PC-9 (cell line): ENCODE measurements around the gene IRF7. TPM values are rescaled to one million over a fixed set of nuclear protein-coding genes. Genes with fewer than 3 reads are reported as not detected.
"Not testable (repeated sequence)": the region's sequence is repeated elsewhere in the genome, so short reads cannot be mapped to it uniquely, and the experiment has no call there.

Source experiments
- BruUV-seq: library from RNA; stranded (reverse); fragments of 400-500 nt; replicated peaks from 2 replicates; lab custom pipeline; 2021; lab: Mats Ljungman, UMichigan
- CTCF ChIA-PET: fragments of 300-600 bp; sonication (Branson Sonifier 250); formaldehyde crosslinking; loops from one replicate; lab custom pipeline; 2022; ENCODE audit warnings: antibody characterized with exemption; lab: Charles Lee
- POLR2A ChIA-PET: fragments of 300-600 bp; sonication (Branson Sonifier 250); formaldehyde crosslinking; loops from one replicate; lab custom pipeline; 2022; ENCODE audit warnings: antibody characterized with exemption; ENCODE audit not compliant: unreplicated experiment; lab: Charles Lee
- DNase-seq, 2 experiments: peaks; one replicate each; pipeline versions ENCODE4 v3.0.0 to v3.0.0-alpha.2; 2015 to 2022; ENCODE audit warnings: mixed read lengths in 1 of 2
- H2AFZ ChIP-seq: fragments of 200-600 bp; sonication (generic); 2 replicates; pipeline ENCODE4 v1.8.1; 2017; ENCODE audit warnings: antibody characterized with exemption
- H3F3A ChIP-seq: fragments of 200-600 bp; sonication (generic); 2 replicates; pipeline ENCODE4 v1.8.1; 2017; ENCODE audit warnings: antibody characterized with exemption, mild to moderate bottlenecking, low read depth; ENCODE audit not compliant: insufficient read depth
- H3K27ac ChIP-seq: fragments of 200-600 bp; sonication (generic); 2 replicates; pipeline ENCODE4 v1.6.1; 2016; ENCODE audit warnings: mixed run types
- H3K27me3 ChIP-seq: fragments of 200-600 bp; sonication (generic); 2 replicates; pipeline ENCODE4 v1.6.1; 2016; ENCODE audit warnings: low read depth, mixed run types; ENCODE audit not compliant: insufficient read depth
- H3K36me3 ChIP-seq: fragments of 200-600 bp; sonication (generic); 2 replicates; pipeline ENCODE4 v1.6.1; 2016; ENCODE audit warnings: low read depth, mixed run types
- H3K4me1 ChIP-seq: fragments of 200-600 bp; sonication (generic); replicated peaks from 2 replicates; pipeline ENCODE4 v1.6.1; 2016; ENCODE audit warnings: mixed run types; ENCODE audit not compliant: insufficient read depth
- H3K4me2 ChIP-seq: fragments of 200-600 bp; sonication (generic); 2 replicates; pipeline ENCODE4 v1.6.1; 2017; ENCODE audit warnings: mixed run types
- H3K4me3 ChIP-seq: fragments of 200-600 bp; sonication (generic); 2 replicates; pipeline ENCODE4 v1.6.1; 2016; ENCODE audit warnings: mixed run types
- H3K79me2 ChIP-seq: fragments of 200-600 bp; sonication (generic); 2 replicates; pipeline ENCODE4 v1.6.1; 2017; ENCODE audit warnings: low read depth, mixed run types
- H3K9me2 ChIP-seq: fragments of 200-600 bp; sonication (generic); 2 replicates; pipeline ENCODE4 v1.8.1; 2017; ENCODE audit warnings: mild to moderate bottlenecking; ENCODE audit not compliant: insufficient read depth
- H3K9me3 ChIP-seq: fragments of 200-600 bp; sonication (generic); 2 replicates; pipeline ENCODE4 v1.8.1; 2016; ENCODE audit warnings: low read depth; ENCODE audit not compliant: insufficient read depth
- H4K20me1 ChIP-seq: fragments of 200-600 bp; sonication (generic); 2 replicates; pipeline ENCODE4 v1.8.1; 2017; ENCODE audit not compliant: insufficient read depth
- EZH2 ChIP-seq: fragments of 200-600 bp; sonication (generic); IDR thresholded peaks from 2 replicates; pipeline ENCODE4 v1.8.0; 2017; ENCODE audit warnings: antibody characterized with exemption, low read depth
- intact Hi-C: fragments of 100-400 bp; cut with micrococcal nuclease; formaldehyde crosslinking; loops from one replicate; pipeline ENCODE4 v1.10.0; 2022; ENCODE audit not compliant: unreplicated experiment
- total RNA-seq: library from RNA; stranded (reverse); gene quantifications from 2 replicates; pipeline ENCODE4 v1.2.3, GENCODE V29; 2021
- TF ChIP-seq, protein P1 (sequence below): fragments of 200-600 bp; sonication (generic); conservative IDR thresholded peaks from 2 replicates; pipeline ENCODE4 v1.6.1; 2017; ENCODE audit warnings: mixed run types, antibody characterized with exemption, mild to moderate bottlenecking, moderate library complexity

Gene IRF7
- total RNA-seq, 1 experiment from 2014 or later: 10.7 TPM

DNA sequence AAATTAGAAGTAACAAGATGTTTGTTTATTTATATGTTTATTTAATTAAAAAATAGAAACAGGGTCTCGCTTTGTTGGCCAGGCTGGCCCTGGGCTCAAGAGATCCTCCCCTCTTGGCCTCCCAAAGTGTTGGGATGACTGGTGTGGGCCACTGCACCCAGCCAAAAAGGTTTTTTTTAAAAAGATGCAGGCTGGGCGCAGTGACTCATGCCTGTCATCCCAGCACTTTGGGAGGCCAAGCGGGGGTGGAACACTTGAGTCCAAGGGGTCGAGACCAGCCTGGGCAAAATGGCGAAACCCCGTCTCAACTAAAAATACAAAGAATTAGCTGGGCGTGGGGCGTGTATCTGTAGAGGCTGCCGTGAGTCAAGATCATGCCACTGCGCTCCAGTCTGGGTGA lies 34.7 kb upstream of the IRF7 start:
- no peak for TF ChIP-seq EZH2
- TF ChIP-seq, protein P1, sequence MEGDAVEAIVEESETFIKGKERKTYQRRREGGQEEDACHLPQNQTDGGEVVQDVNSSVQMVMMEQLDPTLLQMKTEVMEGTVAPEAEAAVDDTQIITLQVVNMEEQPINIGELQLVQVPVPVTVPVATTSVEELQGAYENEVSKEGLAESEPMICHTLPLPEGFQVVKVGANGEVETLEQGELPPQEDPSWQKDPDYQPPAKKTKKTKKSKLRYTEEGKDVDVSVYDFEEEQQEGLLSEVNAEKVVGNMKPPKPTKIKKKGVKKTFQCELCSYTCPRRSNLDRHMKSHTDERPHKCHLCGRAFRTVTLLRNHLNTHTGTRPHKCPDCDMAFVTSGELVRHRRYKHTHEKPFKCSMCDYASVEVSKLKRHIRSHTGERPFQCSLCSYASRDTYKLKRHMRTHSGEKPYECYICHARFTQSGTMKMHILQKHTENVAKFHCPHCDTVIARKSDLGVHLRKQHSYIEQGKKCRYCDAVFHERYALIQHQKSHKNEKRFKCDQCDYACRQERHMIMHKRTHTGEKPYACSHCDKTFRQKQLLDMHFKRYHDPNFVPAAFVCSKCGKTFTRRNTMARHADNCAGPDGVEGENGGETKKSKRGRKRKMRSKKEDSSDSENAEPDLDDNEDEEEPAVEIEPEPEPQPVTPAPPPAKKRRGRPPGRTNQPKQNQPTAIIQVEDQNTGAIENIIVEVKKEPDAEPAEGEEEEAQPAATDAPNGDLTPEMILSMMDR: no peak
- ChIA-PET POLR2A (no interaction called here), CTCF (no interaction called here)
- peaks cover 13% of the 10 kb centered on the region; the same call in 1 of the 2 replicates for H3F3A ChIP-seq
- H3K4me1 ChIP-seq: no peaks in the 10 kb centered on the region
- intact Hi-C loops: no loop called here
- no peaks in the 10 kb centered on the region for H4K20me1 ChIP-seq
- H3K4me3 ChIP-seq: no peak overlapping the region
- H3K9me2 ChIP-seq: no peaks in the 10 kb centered on the region
- no peak overlapping the region for H3K27ac ChIP-seq
- H2AFZ ChIP-seq: no peak overlapping the region
- no peaks in the 10 kb centered on the region for H3K79me2 ChIP-seq
- no peaks in the 10 kb centered on the region for H3K27me3 ChIP-seq
- no peaks in the 10 kb centered on the region for H3K9me3 ChIP-seq
- no peaks in the 10 kb centered on the region for H3K36me3 ChIP-seq
- no TSS peak for BruUV-seq
- no peak overlapping the region for H3K4me2 ChIP-seq
- no peak for DNase-seq

DNA sequence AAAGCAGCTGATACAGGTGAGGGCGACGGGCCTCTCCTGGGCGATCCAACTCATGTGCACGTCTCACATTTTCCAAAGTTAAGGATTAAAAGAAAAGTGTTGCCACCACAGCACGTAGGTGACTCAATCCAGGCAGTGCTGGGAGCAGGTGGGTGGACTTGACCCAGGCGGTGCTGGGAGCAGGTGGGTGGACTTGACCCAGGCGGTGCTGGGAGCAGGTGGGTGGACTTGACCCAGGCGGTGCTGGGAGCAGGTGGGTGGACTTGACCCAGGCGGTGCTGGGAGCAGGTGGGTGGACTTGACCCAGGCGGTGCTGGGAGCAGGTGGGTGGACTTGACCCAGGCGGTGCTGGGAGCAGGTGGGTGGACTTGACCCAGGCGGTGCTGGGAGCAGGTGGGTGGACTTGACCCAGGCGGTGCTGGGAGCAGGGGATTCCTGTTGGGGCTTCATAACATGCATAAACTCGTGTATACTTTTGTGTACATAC lies 32.0 kb upstream of the IRF7 start:
- H3K9me2 ChIP-seq, H3K4me1 ChIP-seq, intact Hi-C loops, POLR2A ChIA-PET, H3K9me3 ChIP-seq, H3K79me2 ChIP-seq, H2AFZ ChIP-seq, H3K4me2 ChIP-seq, H3K4me3 ChIP-seq, H4K20me1 ChIP-seq, H3K27me3 ChIP-seq, DNase-seq, CTCF ChIA-PET, H3K27ac ChIP-seq, BruUV-seq, H3K36me3 ChIP-seq: not testable (repeated sequence)
- H3F3A ChIP-seq: peaks cover 18% of the 10 kb centered on the region; the same call in 1 of the 2 replicates

DNA sequence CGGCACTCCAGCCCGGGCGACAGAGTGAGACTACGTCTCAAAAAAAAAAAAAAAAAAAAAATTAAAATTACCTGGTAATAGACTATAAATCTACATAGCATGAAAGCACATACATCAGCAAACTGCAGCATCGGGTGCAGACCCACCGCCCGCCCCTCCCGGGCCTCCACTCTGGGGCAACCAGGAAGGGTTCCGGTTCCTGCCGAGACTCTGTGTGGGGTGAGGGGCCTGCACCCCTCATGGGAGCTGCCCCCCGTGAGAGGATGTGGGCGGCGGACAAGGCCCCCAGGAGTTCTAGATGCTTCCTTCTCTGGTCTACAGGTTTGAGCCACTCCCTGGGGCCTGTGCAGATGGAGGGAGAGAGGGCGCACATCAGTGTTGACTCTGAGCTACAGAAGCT lies 30.5 kb upstream of the IRF7 start:
- BruUV-seq: no TSS peak
- H3K79me2 ChIP-seq: no peaks in the 10 kb centered on the region
- no peak for DNase-seq
- ChIA-PET POLR2A (no interaction called here), CTCF (no interaction called here)
- H3K4me3 ChIP-seq: no peak overlapping the region
- H3K4me1 ChIP-seq: no peaks in the 10 kb centered on the region
- intact Hi-C loops: no loop called here
- no peaks in the 10 kb centered on the region for H3K9me3 ChIP-seq
- H3F3A ChIP-seq: peaks cover 23% of the 10 kb centered on the region; the same call in 1 of the 2 replicates
- no peaks in the 10 kb centered on the region for H3K36me3 ChIP-seq
- H4K20me1 ChIP-seq: no peaks in the 10 kb centered on the region
- no peaks in the 10 kb centered on the region for H3K9me2 ChIP-seq
- H3K4me2 ChIP-seq: no peak overlapping the region
- TF ChIP-seq EZH2: no peak
- TF ChIP-seq, protein P1: no peak
- no peaks in the 10 kb centered on the region for H3K27me3 ChIP-seq
- H2AFZ ChIP-seq: no peak overlapping the region
- H3K27ac ChIP-seq: no peak overlapping the region

- BruUV-seq: no TSS peak
- DNase-seq: no peak
- Histone ChIP-seq H3K4me3 (no peak overlapping the region), H4K20me1 (no peaks in the 10 kb centered on the region), H3K4me2 (no peak overlapping the region), H3K79me2 (no peaks in the 10 kb centered on the region), H3K36me3 (no peaks in the 10 kb centered on the region), H3K4me1 (no peaks in the 10 kb centered on the region), H3K9me2 (no peaks in the 10 kb centered on the region), H2AFZ (no peak overlapping the region), H3F3A (peaks cover 23% of the 10 kb centered on the region; the same call in 1 of the 2 replicates), H3K9me3 (no peaks in the 10 kb centered on the region), H3K27me3 (no peaks in the 10 kb centered on the region), H3K27ac (no peak overlapping the region)
- TF ChIP-seq EZH2: no peak
- TF ChIP-seq, protein P1: no peak
- intact Hi-C loops: no loop called here
- ChIA-PET POLR2A (no interaction called here), CTCF (no interaction called here)
These were observed 29.8 kb upstream of the IRF7 start for GRCh38 chr11:645536-645935.
